HG02678 (cell line): ENCODE measurements around the gene LGI1.

ENCODE experiments used
- ATAC-seq: cut with Tn5 transposase; IDR thresholded peaks from one replicate; pipeline ENCODE4 v1.9.1; 2021; ENCODE audit warnings: mild to moderate bottlenecking, moderate library complexity; ENCODE audit not compliant: unreplicated experiment

The LGI1 gene

GRCh38 chr10:93754761-93755160, 3.0 kb upstream of the LGI1 start:
- no peak for ATAC-seq

- ATAC-seq, result no peak
Observed at GRCh38 chr10:93755443-93756116, 2.2 kb upstream of the LGI1 start.

DNA sequence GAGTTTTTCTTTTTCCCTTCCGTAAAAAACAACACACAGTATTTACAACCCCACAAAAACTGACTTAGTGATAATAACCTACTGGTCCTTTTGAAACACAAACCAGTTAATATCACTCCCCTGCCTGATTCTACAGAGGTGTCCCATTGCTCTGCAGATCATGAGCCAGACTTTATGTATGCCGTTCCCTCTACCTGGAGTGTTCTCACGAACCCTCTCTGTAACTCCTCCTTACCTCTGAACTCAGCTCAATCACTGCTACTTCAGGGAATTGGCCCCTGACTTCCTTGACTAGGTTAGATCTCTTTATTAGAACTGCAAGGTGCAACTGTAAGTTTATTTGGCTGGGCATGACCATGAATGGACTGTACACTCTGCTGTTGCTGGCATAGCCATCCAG, 1.6 kb upstream of the LGI1 start:
- ATAC-seq, result no peak

GRCh38 chr10:93757136-93757535, 600 bp upstream of the LGI1 start:
- ATAC-seq, result no peak

DNA sequence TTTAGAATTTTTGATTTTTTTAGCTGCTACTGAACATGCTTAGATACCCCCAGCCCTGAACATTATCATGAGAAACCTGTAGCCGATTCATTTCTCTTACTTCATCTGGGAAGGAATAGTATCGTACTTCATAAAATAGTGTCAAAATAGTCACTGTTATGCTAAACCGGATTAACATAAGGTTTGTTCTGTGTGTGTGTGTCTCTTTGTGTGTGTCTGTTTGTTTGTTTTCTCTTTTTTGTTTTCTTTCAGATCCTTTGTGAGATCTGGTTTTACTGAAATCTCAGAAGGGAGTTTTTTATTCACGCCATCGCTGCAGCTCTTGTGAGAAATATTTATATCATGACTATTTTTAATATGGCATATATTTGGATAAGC, 761 bp downstream of the LGI1 start:
- no peak for ATAC-seq

DNA sequence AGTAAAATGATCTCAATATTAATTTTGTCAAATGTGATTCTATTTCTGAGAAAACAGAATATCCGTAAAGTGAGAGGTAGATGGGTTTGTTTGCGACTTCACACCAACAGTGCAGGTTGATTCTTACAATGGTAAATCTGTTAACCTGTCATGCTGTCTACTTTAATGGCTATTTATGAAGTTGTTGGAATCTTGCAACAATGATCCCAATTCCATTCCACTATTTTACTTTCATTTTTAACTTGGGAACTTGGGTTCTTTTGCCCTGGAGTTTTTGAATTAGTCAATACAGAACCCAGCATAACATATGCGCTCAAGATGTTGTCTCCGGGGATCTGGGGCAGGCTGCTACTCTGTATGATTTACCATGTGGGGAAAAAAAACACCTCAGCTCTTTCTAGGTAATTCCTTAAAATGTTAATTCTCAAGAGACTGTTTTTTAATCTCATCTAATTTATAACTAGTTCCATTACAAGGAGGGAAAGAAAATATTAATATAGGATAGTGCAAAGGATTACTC, 1.2 kb downstream of the LGI1 start:
- ATAC-seq, result no peak

GRCh38 chr10:93760490-93760889, 2.8 kb downstream of the LGI1 start:
- ATAC-seq, result no peak

DNA sequence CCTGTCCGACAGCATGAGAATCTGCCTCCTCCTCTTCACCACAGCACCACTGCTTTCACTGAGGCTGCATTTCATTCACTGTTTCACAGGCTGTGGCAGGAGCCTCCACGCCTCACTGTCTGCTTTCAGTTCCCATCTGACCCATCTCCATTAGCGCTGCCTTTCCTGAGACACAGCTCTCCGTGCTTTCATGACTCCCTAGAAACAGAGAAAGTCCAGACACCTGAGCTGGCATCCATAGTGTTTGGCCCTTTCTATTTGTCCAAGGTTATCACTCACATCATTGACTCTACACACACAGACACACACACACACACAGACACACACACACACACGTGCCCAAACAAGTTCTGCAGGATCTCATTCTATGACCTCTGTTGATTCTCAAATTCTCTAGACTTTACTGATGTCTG, 5.2 kb downstream of the LGI1 start:
- no peak for ATAC-seq

DNA sequence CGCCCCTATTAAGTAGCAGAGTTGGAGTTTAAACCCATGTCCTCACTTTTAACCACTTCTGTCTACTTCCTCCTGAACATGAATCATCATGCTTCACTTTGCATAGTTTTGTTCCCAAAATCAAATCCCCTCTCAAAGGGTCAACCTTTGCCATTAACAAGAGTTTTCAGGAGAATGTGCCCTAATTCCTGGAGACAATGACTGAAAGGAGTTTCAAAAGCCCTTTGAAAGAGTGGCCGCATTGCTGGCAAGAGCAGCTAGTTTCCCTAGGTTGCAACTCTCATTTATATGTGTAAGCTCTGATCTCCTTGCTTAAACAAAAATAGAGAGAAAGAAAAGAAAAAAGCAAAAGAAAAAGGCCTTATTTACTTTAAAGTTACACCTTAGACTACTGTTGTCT, 9.2 kb downstream of the LGI1 start:
- no peak for ATAC-seq

GRCh38 chr10:93767724-93768399, 10.1 kb downstream of the LGI1 start:
- ATAC-seq, result no peak

DNA sequence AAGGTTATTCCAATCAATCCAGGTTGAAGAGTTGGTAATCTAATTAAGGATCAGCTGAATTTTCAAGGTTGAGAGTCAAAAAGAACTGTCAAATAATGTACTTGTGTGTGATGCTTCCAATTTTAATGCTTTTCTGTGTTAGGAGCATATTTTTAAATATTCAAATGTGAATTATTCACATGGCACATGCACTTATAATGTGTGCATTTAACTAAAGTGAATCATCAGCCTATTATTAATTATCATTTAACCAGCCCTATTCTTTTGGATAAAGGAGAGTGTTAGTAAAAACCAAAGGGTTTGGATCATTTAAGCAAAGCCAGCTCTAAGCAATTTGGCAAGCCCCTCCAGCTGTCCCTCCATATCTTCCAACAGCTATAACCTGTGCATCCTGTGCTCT, 11.2 kb downstream of the LGI1 start:
- ATAC-seq, result no peak

DNA sequence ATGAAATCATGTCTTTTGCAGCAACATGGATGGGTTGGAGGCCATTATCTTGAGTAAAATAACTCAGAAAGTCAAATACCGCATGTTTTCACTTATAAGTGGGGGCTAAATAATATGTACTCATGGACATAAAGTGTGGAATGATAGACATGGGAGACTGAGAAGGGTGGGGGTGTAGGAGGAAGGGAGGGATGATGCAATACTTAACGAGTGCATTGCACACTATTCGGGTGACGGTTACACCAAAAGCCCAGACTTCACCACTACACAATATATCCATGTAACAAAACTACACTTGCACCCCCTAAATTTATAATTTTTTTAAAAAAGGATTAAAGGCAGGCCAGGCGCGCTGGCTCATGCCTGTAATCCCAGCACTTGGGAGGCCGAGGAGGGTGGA, 13.6 kb downstream of the LGI1 start:
- no peak for ATAC-seq

DNA sequence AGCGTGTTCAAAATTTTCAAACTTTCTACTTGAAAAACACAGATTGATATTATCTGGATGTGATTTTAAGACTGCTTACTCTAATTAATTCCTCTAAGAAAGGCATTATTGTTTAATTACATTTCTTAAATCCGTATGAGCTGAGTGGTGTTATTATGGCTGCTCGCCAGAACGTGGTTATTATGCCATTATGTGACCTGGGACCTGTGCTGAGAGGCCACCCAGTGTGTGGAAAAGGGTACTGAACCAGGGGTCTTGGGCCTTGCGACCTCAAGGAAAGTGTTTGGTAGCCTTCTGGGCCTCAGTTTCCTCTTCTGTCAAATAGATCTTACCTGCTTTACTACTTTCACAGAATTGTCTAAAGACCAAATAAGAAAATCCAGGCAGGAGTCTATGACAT, 15.4 kb downstream of the LGI1 start:
- no peak for ATAC-seq

DNA sequence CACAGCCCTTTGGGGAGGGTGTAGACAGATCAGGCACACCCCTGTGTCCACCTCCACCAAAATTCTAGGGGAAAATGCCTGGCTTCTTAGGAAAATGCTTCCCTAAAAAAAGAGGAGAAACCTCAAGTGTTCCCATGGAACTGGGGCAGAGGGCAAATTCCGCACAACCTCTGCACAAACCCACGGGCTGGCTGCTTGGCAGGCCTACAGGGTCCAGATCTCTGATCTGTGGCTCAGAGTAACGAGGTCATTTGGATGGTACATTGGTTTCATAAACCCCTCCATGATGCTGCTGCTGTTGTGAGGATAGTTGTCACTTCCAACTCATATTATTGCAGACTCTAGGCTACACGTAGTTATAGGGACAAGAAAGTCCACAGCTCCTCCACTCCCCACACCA, 16.0 kb downstream of the LGI1 start:
- ATAC-seq, result no peak

- no peak for ATAC-seq
Observed at GRCh38 chr10:93775356-93775755, 17.6 kb downstream of the LGI1 start.

GRCh38 chr10:93777092-93777491, 19.4 kb downstream of the LGI1 start:
- no peak for ATAC-seq

- ATAC-seq, result no peak
Observed at GRCh38 chr10:93784059-93784458, 26.3 kb downstream of the LGI1 start.

DNA sequence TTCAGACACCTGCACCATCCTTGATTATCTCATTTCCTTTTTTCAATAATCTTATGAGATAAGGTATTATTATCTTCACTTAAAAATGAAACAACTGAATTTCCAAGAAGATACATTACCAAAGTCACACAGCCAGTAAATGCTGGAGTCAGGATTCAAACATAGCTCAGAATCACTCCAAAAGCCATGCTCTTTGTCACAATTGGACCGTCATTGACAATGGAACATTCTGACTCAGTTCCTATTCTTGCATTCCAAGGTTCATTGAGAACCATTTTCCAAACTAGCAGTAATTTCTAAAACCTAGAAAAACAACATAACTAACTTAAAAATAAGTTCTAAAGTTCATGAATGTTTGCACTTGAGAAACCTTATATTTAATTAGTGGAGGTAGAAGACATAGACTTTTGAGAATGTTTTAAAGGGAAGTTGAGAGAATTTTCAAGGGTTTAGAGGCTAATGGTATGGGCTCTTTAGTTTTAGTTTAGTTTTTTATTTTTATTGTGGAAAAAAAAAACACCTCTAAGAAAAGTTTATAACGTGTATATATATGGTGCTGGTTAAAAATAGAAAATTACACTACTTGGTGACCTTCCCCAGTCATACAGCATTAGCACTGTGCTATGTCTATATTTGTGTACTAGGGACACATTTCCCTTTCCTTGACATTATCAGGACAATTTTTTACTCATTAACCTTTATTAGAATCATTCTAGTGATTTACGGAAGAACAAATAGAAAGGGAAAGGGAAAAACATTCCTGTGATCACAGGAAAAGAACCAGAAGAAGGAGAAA, 30.9 kb downstream of the LGI1 start:
- no peak for ATAC-seq

DNA sequence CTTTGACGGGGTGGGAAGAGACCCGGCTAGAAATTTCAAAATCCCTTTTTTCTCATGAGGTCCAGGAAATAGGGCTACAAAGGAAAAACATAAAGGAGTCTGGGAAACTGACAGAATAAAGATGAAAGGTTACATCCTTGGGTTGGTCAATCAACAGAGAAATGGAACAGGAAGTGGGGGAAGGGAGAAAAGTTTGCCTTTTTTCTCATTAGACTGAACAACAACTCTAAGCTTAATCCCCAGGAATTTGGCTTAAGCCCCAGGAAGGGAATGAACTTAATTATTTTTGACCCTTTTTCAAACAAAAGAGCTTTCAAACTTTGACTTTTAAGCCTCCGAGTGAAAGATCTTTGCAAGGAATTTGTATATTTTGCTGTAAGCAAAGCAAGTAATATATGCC, 32.7 kb downstream of the LGI1 start:
- ATAC-seq, result no peak

DNA sequence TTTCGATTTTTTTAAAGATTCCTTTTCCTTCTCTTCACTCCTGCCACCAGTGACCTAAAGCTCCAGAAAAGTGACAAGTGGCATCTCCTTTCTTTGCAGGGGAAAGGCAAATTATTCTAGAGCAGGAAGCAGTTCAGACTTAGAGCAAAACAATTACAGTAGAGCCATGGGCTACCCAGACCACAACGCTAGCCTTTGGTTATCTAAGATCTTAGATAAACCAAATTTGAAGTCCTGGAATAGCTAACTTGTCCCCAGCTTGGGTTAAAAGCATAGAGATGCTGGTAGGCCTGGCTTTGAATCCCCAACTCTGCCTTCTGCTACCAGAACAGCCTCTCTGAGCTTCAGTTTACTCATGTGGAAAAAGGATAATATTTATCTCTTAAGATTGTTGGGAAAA, 38.4 kb downstream of the LGI1 start:
- ATAC-seq, result no peak

DNA sequence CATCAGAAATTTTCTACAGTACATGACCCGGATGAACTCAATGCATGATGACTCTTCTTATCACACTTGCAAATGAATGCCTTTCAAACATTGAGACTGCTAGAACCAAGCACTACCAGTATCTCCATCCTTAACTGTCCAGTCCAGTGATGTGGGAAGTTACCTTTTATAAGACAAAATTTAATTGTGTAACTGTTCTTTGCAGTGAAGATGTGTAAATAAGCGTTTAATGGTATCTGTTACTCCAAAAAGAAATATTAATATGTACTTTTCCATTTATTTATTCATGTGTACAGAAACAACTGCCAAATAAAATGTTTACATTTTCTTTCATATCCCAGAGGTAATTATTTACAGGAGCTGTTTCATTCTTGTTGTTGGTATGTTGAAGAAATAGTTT, 40.1 kb downstream of the LGI1 start:
- no peak for ATAC-seq

DNA sequence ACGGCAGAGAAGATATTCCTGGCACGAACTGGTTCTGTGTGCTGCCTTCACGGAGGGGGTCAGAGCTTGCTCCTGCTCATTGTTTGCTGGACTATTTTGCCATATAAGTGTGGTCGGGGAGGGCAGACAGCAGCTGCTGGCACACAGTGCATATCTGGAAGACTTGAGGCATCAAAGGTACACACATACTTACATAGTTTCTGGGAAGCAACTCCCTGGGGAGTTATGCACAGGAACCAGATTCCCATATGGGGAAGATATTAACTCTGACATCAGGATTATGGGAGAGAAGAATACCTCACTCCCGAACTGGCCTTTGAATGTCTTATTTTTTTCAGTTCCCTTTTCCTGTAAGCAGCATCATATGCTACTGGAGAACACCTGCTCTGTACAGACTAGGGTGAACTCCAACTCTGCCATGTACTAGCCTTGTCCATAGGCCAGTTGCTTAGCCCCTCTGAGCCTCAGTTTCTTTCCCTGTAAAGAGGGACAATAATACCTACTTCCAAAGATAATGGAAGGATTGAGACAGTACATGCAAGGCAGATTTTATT, 41.5 kb downstream of the LGI1 start:
- no peak for ATAC-seq
